ENCODE results near the gene TMED7. TPM values are rescaled to one million over a fixed set of nuclear protein-coding genes. Genes with fewer than 3 reads are reported as not detected.

Gene TMED7
- total and polyA plus RNA-seq, 2 experiments from 2014 or later = 52.9 to 105 TPM

DNA sequence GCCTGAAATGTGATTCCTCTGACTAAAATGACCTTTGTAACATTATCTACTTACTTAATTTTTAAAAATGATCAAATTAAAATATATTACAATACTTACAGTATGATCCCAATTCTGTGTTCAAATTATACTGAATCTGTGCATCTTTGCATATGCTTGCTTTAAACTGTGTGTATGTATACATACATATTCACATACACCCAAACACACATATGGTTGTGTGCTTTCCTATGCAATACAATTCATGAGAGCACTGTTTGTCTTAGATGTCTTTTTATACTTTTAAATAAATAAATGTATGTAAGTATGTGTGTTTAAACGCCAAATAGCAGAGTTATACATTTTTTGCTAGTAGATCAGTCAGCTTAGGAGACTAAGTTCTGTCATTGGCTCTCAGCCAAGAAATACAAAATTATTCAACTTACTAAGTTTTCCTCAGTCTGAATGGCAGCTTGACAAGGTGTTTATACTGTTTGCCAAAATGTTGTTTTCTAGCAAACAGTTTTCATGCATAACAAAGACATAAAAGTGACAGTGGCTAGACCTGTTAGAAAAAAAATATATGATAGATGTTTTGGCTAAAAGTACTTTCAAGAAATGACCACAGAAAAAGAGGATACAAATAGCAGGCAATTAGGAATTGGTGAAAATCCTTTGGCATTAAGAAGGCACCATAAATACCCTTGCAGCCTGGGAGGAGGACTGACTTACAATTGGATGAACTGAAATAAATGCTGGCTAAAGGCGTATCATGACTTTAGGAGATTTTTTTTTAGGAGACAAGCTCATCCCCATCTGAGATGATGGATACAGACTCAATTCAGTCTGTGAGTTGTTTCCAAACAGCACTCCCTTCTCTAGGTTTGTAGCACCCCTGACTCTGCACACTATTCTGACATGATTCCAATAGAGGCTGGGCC is 31.4 kb downstream of the TMED7 start:
- peak in 1 of 2 donors; percentile 28 for DNase-seq (ENCODE audit: low read depth in 1 of 2, low spot score in 1 of 2)
- no peak for TF ChIP-seq CTCF (IDR thresholded peaks at IDR 0.05; ENCODE audit: low read depth, low read length)
- no peaks in the 10 kb centered on the region for H3K36me3 ChIP-seq
- H3K27ac ChIP-seq = no peak overlapping the region
- H3K4me3 ChIP-seq = no peak overlapping the region
- no peaks in the 10 kb centered on the region for H3K27me3 ChIP-seq
- peaks cover 6% of the 10 kb centered on the region for H3K4me1 ChIP-seq (ENCODE audit: low read depth)
- H3K9me3 ChIP-seq (ENCODE audit: low read depth) = no peaks in the 10 kb centered on the region

- no peaks in the 10 kb centered on the region for H3K27me3 ChIP-seq
- no peak for DNase-seq (ENCODE audit: low read depth in 1 of 2, low spot score in 1 of 2)
- no peaks in the 10 kb centered on the region for H3K9me3 ChIP-seq (ENCODE audit: low read depth)
- H3K36me3 ChIP-seq = no peaks in the 10 kb centered on the region
- no peak overlapping the region for H3K27ac ChIP-seq
- no peak for TF ChIP-seq CTCF (IDR thresholded peaks at IDR 0.05; ENCODE audit: low read depth, low read length)
- peaks cover 15% of the 10 kb centered on the region for H3K4me1 ChIP-seq (ENCODE audit: low read depth)
- H3K4me3 ChIP-seq = no peak overlapping the region
These were observed 36.8 kb downstream of the TMED7 start for GRCh38 chr5:115589043-115589442.

GRCh38 chr5:115588640-115589039 is 37.2 kb downstream of the TMED7 start:
- no peaks in the 10 kb centered on the region for H3K27me3 ChIP-seq
- H3K4me3 ChIP-seq = no peak overlapping the region
- no peak overlapping the region for H3K27ac ChIP-seq
- H3K36me3 ChIP-seq = no peaks in the 10 kb centered on the region
- peaks cover 15% of the 10 kb centered on the region for H3K4me1 ChIP-seq (ENCODE audit: low read depth)
- no peaks in the 10 kb centered on the region for H3K9me3 ChIP-seq (ENCODE audit: low read depth)
- no peak for DNase-seq (ENCODE audit: low read depth in 1 of 2, low spot score in 1 of 2)
- no peak for TF ChIP-seq CTCF (IDR thresholded peaks at IDR 0.05; ENCODE audit: low read depth, low read length)

- Histone ChIP-seq H3K36me3 (no peaks in the 10 kb centered on the region), H3K27me3 (no peaks in the 10 kb centered on the region), H3K9me3 (ENCODE audit: low read depth) (no peaks in the 10 kb centered on the region), H3K4me1 (ENCODE audit: low read depth) (peaks cover 15% of the 10 kb centered on the region), H3K27ac (no peak overlapping the region), H3K4me3 (no peak overlapping the region)
- DNase-seq (ENCODE audit: low read depth in 1 of 2, low spot score in 1 of 2) = peak; percentile 29 to 58
- peak; percentile 39 for TF ChIP-seq CTCF (IDR thresholded peaks at IDR 0.05; ENCODE audit: low read depth, low read length)
These were observed 39.2 kb downstream of the TMED7 start for GRCh38 chr5:115586525-115587146.

GRCh38 chr5:115585265-115585664 is 40.6 kb downstream of the TMED7 start:
- TF ChIP-seq CTCF (IDR thresholded peaks at IDR 0.05; ENCODE audit: low read depth, low read length) = no peak
- Histone ChIP-seq H3K36me3 (no peaks in the 10 kb centered on the region), H3K4me1 (ENCODE audit: low read depth) (peaks cover 15% of the 10 kb centered on the region), H3K9me3 (ENCODE audit: low read depth) (no peaks in the 10 kb centered on the region), H3K27ac (no peak overlapping the region), H3K4me3 (no peak overlapping the region), H3K27me3 (no peaks in the 10 kb centered on the region)
- DNase-seq (ENCODE audit: low read depth in 1 of 2, low spot score in 1 of 2) = no peak
